ENCODE measurements around the gene EP400. TPM values are rescaled to one million over a fixed set of nuclear protein-coding genes. Genes with fewer than 3 reads are reported as not detected.

EP400 gene
- total and polyA plus RNA-seq, 4 donors = 11.4 to 47.8 (median 25.7) TPM

DNA sequence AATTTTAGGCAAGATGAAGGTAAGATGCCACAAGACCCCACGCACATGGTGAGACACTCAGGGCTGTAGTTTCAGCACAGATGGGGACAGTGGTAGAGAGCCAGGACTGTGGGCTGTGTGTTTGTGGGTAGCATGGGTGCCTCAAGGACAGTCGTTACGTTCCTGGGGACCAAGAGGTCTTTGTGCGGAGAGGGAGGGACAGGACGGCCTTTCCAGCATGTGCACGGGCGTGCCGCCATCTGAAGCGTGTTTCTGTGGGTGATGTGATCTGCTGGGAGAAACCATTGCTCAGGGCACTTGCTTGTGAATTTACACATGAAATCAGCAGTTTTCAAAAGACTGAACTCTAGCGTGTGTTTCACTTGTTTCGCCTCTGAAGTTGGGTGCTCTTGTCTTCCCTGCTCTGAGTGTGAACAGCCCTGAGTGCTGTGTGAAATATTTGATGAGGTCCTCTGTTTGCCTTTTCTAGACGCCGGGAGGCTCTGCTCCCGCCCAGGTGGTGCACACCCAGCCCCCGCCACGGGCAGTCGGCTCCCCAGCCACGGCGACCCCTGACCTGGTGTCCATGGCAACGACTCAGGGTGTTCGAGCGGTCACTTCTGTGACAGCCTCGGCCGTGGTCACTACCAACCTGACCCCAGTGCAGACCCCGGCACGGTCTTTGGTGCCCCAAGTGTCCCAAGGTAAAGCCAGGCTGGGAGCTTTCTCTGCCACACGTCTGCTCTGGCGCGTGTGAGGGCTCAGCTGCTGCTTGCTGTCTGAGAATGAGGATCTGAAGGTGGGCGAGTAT lies 112.1 kb downstream of the EP400 start:
- no peak overlapping the region for H3K27ac ChIP-seq (ENCODE audit: low read depth in 1 of 2, low read length in 1 of 2)
- H3K9me3 ChIP-seq (ENCODE audit: control insufficient read depth in 4 of 4, insufficient read depth in 3 of 4, low read length in 3 of 4) = no peaks in the 10 kb centered on the region
- H3K4me1 ChIP-seq (ENCODE audit: control insufficient read depth in 5 of 5, insufficient read depth in 5 of 5, low read length in 5 of 5) = no peaks in the 10 kb centered on the region
- TF ChIP-seq, protein P1, sequence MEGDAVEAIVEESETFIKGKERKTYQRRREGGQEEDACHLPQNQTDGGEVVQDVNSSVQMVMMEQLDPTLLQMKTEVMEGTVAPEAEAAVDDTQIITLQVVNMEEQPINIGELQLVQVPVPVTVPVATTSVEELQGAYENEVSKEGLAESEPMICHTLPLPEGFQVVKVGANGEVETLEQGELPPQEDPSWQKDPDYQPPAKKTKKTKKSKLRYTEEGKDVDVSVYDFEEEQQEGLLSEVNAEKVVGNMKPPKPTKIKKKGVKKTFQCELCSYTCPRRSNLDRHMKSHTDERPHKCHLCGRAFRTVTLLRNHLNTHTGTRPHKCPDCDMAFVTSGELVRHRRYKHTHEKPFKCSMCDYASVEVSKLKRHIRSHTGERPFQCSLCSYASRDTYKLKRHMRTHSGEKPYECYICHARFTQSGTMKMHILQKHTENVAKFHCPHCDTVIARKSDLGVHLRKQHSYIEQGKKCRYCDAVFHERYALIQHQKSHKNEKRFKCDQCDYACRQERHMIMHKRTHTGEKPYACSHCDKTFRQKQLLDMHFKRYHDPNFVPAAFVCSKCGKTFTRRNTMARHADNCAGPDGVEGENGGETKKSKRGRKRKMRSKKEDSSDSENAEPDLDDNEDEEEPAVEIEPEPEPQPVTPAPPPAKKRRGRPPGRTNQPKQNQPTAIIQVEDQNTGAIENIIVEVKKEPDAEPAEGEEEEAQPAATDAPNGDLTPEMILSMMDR (IDR thresholded peaks at IDR 0.05; ENCODE audit: control extremely low read depth, extremely low read depth) = no peak
- no peak for DNase-seq
- no peak overlapping the region for H3K4me3 ChIP-seq
- peaks cover 14 to 58% (median 21%) of the 10 kb centered on the region in 4 donors for H3K36me3 ChIP-seq (ENCODE audit: control insufficient read depth in 4 of 4, insufficient read depth in 4 of 4, low read length in 4 of 4)
- 83 to 85% methylated on average over 30 of the region's 30 CpGs for WGBS, 2 donors
- no peak for ATAC-seq (ENCODE audit: insufficient read depth, low FRiP score)
- no peak overlapping the region for H3K9ac ChIP-seq (ENCODE audit: insufficient read depth in 1 of 2, low read length in 2 of 2)
- no peaks in the 10 kb centered on the region for H3K27me3 ChIP-seq (ENCODE audit: control insufficient read depth in 3 of 3, insufficient read depth in 3 of 3, low read length in 2 of 3)

DNA sequence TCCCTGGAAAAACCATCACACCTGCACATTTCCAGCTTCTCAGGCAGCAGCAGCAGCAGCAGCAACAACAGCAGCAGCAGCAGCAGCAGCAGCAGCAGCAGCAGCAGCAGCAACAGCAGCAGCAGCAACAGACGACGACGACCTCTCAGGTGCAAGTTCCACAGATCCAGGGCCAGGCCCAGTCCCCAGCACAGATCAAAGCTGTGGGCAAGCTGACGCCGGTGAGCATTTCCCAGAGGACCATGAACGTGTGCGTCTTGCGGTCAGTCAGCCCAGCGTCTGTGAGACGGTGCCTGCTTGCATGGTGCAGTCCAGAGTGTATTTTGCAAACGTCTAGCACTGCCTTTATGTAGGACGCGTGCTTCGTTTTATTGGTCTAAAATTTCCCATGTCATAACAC lies 112.7 kb downstream of the EP400 start:
- ATAC-seq (ENCODE audit: insufficient read depth, low FRiP score) (no peak), DNase-seq (no peak)
- H3K4me3 ChIP-seq = no peak overlapping the region
- no peaks in the 10 kb centered on the region for H3K4me1 ChIP-seq (ENCODE audit: control insufficient read depth in 5 of 5, insufficient read depth in 5 of 5, low read length in 5 of 5)
- peaks cover 8 to 59% (median 23%) of the 10 kb centered on the region in 4 donors for H3K36me3 ChIP-seq (ENCODE audit: control insufficient read depth in 4 of 4, insufficient read depth in 4 of 4, low read length in 4 of 4)
- H3K27ac ChIP-seq (ENCODE audit: low read depth in 1 of 2, low read length in 1 of 2) = no peak overlapping the region
- no peaks in the 10 kb centered on the region for H3K9me3 ChIP-seq (ENCODE audit: control insufficient read depth in 4 of 4, insufficient read depth in 3 of 4, low read length in 3 of 4)
- no peak overlapping the region for H3K9ac ChIP-seq (ENCODE audit: insufficient read depth in 1 of 2, low read length in 2 of 2)
- 91% methylated on average over 14 of the region's 14 CpGs for WGBS, 2 donors
- no peaks in the 10 kb centered on the region for H3K27me3 ChIP-seq (ENCODE audit: control insufficient read depth in 3 of 3, insufficient read depth in 3 of 3, low read length in 2 of 3)
- TF ChIP-seq, protein P1 (IDR thresholded peaks at IDR 0.05; ENCODE audit: control extremely low read depth, extremely low read depth) = no peak

DNA sequence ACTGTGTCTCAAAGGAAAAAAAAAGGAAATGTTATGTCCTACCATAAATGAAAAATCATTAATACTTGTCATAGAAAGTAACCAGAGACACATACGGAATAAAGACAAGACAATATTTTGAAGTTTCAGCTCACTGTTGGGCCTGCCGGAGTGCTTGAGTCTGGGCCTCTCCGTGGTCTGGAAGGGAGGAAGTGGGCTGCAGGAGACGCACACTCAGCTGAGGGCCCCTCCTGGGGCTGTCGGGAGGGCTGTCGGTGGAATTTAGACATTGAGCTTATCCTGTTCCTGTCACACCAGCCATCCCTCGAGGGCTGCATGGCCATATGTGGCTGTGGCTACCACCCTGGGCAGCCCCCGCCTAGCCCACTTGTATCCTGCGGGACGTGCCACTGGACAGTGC lies 113.7 kb downstream of the EP400 start:
- H3K4me1 ChIP-seq (ENCODE audit: control insufficient read depth in 5 of 5, insufficient read depth in 5 of 5, low read length in 5 of 5) = no peaks in the 10 kb centered on the region

More for the DNA sequence above, 113.7 kb downstream of the EP400 start:
- WGBS, 2 donors = 39 to 72% methylated on average over 10 of the region's 10 CpGs
- Histone ChIP-seq H3K27me3 (ENCODE audit: control insufficient read depth in 3 of 3, insufficient read depth in 3 of 3, low read length in 2 of 3) (no peaks in the 10 kb centered on the region), H3K9ac (ENCODE audit: insufficient read depth in 1 of 2, low read length in 2 of 2) (no peak overlapping the region), H3K27ac (ENCODE audit: low read depth in 1 of 2, low read length in 1 of 2) (no peak overlapping the region), H3K9me3 (ENCODE audit: control insufficient read depth in 4 of 4, insufficient read depth in 3 of 4, low read length in 3 of 4) (no peaks in the 10 kb centered on the region), H3K36me3 (ENCODE audit: control insufficient read depth in 4 of 4, insufficient read depth in 4 of 4, low read length in 4 of 4) (peaks cover 12 to 63% (median 27%) of the 10 kb centered on the region in 4 donors), H3K4me3 (no peak overlapping the region)
- ATAC-seq (ENCODE audit: insufficient read depth, low FRiP score) = no peak
- TF ChIP-seq, protein P1 (IDR thresholded peaks at IDR 0.05; ENCODE audit: control extremely low read depth, extremely low read depth) = no peak
- no peak for DNase-seq
